Endothelial cell of coronary artery (primary cell): ENCODE results near the gene ARMCX6. TPM values are rescaled to one million over a fixed set of nuclear protein-coding genes. Genes with fewer than 3 reads are reported as not detected.

ENCODE experiments used
- total RNA-seq: library from RNA; depleted of rRNA; stranded (reverse); fragments of >200 nt; gene quantifications from 2 replicates; pipeline ENCODE4 v1.2.3, GENCODE V29; 2014

The ARMCX6 gene
- 25.0 and 34.4 TPM in 2 replicates for total RNA-seq

DNA sequence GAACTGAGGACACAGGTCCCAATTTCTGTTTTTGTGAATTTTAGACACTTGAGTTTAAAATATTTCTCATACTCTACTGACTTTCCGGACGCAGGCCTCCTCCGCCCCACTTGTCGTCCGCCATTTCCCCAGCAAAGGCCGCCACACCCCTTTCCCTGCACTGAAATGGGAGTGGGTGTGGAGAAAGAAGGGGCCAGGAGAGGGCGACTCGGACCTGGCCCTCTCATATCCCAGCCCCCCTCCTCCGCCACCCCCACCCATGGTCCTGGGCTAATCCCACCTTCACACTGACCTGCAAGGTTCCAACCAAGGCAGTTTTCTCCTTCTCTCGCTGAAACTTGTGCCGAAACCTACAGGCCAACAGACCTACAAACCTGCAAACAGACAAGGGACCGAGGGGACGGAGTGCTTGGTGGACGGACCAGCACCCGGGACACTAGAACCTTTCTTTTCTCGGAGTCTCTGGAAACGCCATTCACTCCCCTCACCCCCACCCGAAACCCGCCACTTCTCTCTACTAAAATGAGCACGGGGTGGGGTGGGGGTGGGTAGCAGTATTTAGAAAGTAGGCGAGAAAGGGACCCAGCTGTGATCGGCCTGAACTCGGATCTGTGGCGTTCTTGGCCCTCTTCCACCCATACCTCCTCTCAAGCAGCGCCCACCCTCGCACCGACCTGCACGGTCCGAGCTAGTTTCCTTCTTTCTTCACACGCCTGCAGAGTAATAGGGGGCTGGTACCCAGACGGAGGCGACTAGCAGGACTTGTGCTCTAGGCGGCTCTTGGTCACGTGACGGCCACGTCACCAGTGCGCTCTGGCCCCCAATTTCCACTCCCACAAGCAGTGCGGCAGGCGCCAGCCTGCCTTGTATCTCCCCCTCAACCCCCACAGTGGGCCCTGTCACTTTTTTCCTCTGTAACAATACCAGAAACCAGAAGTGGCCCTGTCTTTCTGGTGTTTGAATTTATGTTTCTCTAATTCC lies at the start of gene ARMCX6:
TSS of gene ARMCX6 (minus strand) at position 790 of the 981 bp plus-strand sequence. CDS start 1,380 bp downstream, outside the sequence.

DNA sequence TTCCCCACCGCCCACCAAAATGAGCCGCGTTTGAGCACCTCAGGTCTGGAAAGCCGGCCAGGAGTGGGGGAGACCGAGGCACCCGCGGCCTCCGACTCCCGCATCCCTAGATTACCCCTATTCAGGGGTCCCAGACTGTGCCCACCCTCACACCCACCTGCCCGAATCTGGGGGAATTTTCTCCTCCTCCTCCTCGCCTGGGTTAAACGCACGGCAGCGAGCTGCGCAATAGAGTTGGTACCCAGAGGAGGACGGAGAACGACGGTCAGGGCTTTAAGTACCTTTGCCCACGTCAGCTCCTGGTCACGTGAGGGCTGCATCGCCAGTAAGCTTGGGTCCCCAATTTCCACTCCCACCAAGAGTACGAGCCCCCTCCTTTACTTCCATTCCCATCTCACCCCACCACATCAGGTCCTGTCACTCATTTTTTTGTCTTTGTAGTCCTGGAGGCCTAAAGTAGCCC lies 41.8 kb upstream of the ARMCX6 start, which contains the start of gene ARMCX2:
TSS of gene ARMCX2 (minus strand) at position 250 of the 463 bp plus-strand sequence. CDS start 2,262 bp downstream, outside the sequence.

Other genes starting within 250 kb of the ARMCX6 start
- gene BTK, start 231.8 kb downstream of the ARMCX6 start, total RNA-seq: 0.09 TPM in 1 of 2 replicates, not detected in the other
- gene RPL36A, start 227.0 kb downstream of the ARMCX6 start, total RNA-seq: 769 and 978 TPM in 2 replicates
- gene GLA, start 210.1 kb downstream of the ARMCX6 start, total RNA-seq: 20.0 and 31.0 TPM in 2 replicates
- gene HNRNPH2, start 209.8 kb downstream of the ARMCX6 start, total RNA-seq: 85.3 and 96.6 TPM in 2 replicates
- gene ARMCX4, start 132.5 kb downstream of the ARMCX6 start, total RNA-seq: 4.5 and 5.1 TPM in 2 replicates
- gene ARMCX1, start 67.5 kb downstream of the ARMCX6 start, total RNA-seq: 24.6 and 38.5 TPM in 2 replicates
- gene ARMCX3, start 5.2 kb upstream of the ARMCX6 start, total RNA-seq: 57.1 and 59.3 TPM in 2 replicates
- 55.2 and 80.1 TPM in 2 replicates for gene ARMCX2, start 41.9 kb upstream of the ARMCX6 start, total RNA-seq